CD4-positive, CD25-positive, alpha-beta regulatory T cell (primary cell): ENCODE results near the gene MAST2. TPM values are rescaled to one million over a fixed set of nuclear protein-coding genes. Genes with fewer than 3 reads are reported as not detected.

Experiments
- ATAC-seq, 2 donors: fragments of 150-1000 bp; cut with Tn5 transposase; one replicate each; pipeline ENCODE4 v1.10.0; 2021; ENCODE audit warnings: low read depth in 2 of 2, moderate number of reproducible peaks in 2 of 2, moderate library complexity in 1 of 2
- DNase-seq, 3 donors: peaks; one replicate each; pipeline versions ENCODE4 v3.0.0 to v3.0.0-alpha.2; 2012 to 2022; ENCODE audit warnings: mixed read lengths in 1 of 3
- H3K27ac ChIP-seq: one replicate; pipeline ENCODE4 v1.7.0; 2013; ENCODE audit warnings: mild to moderate bottlenecking, low read length; ENCODE audit not compliant: insufficient read depth, poor library complexity, severe bottlenecking
- H3K27me3 ChIP-seq: one replicate; pipeline ENCODE4 v1.7.0; 2013; ENCODE audit warnings: low read length; ENCODE audit not compliant: control insufficient read depth, insufficient read depth
- H3K36me3 ChIP-seq: one replicate; pipeline ENCODE4 v1.7.0; 2013; ENCODE audit warnings: mild to moderate bottlenecking, low read length, moderate library complexity; ENCODE audit not compliant: control insufficient read depth, insufficient read depth
- H3K4me1 ChIP-seq: 2 replicates; pipeline ENCODE4 v1.7.0; 2013; ENCODE audit warnings: mild to moderate bottlenecking, low read length; ENCODE audit not compliant: insufficient read depth, control insufficient read depth, poor library complexity, severe bottlenecking
- H3K4me3 ChIP-seq: one replicate; pipeline ENCODE4 v1.7.0; 2013; ENCODE audit warnings: low read depth, mild to moderate bottlenecking, low read length, moderate library complexity
- H3K9me3 ChIP-seq, 2 experiments: 1 replicate in 1 of 2; 2 replicates in 1 of 2; pipeline ENCODE4 v1.7.0; 2013; ENCODE audit warnings: low read length in 2 of 2, mild to moderate bottlenecking in 1 of 2, moderate library complexity in 1 of 2; ENCODE audit not compliant: control insufficient read depth in 2 of 2
- H3K27ac Mint-ChIP-seq, 3 donors: one replicate each; pipeline ENCODE4 v1.8.0; 2020 to 2022; ENCODE audit warnings: mild to moderate bottlenecking in 3 of 3, mixed read lengths in 3 of 3, moderate library complexity in 2 of 3
- H3K27me3 Mint-ChIP-seq: one replicate; pipeline ENCODE4 v1.8.0; 2022; ENCODE audit warnings: mild to moderate bottlenecking, mixed read lengths
- H3K36me3 Mint-ChIP-seq: one replicate; pipeline ENCODE4 v1.8.0; 2020; ENCODE audit warnings: mixed read lengths
- H3K4me1 Mint-ChIP-seq, 4 donors: one replicate each; pipeline ENCODE4 v1.8.0; 2020 to 2022; ENCODE audit warnings: mixed read lengths in 4 of 4, mild to moderate bottlenecking in 1 of 4
- H3K4me3 Mint-ChIP-seq, 4 donors: one replicate each; pipeline ENCODE4 v1.8.0; 2020 to 2022; ENCODE audit warnings: mild to moderate bottlenecking in 4 of 4, mixed read lengths in 4 of 4, moderate library complexity in 3 of 4
- H3K9me3 Mint-ChIP-seq, 7 donors: one replicate each; pipeline ENCODE4 v1.8.0; 2020 to 2022; ENCODE audit warnings: mixed read lengths in 7 of 7, mild to moderate bottlenecking in 3 of 7, moderate library complexity in 2 of 7
- polyA plus RNA-seq, 4 donors: library from polyadenylated mRNA; unstranded; fragments of 300-500 nt; fragmentation: Illumina TruSeq; gene quantifications; one replicate each; pipeline ENCODE4 v1.2.3, GENCODE V29; 2021
- total RNA-seq: library from RNA; stranded (reverse); gene quantifications from one replicate; pipeline ENCODE4 v1.2.3, GENCODE V29; 2022

Gene MAST2
- total and polyA plus RNA-seq, 5 donors from 2014 or later = 0.71 to 13.1 (median 1.8) TPM

DNA sequence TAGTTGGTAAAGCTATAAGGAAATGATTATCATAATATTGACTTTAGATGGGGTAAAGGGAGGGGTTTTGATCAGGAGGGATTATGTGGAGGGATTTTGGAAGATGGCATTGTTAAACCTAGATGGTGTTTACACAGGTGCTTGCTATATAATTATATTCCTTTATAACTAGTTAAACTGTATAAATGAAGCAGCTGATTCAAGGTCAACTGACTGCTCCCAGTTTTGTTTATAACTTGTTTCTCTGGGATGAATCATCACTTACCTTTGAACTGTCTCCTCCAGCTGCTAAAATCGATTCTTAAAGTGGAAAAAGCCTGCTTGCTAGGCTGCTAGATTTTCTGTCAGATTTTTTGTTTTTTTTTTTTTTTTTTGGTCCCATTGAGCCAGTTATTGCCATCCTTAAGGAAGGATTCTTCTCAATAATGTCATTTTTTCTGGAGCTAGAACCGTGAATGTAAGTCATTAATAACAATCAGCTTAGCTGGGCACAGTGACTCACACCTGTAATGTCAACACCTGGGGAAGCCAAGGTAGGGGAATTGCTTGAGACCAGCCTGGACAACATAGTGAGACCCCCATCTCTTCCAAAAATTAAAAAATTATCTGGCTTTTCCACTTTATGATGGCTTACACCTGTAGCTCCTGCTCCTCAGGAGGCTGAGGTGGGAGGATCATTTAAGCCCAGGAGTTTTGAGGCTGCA is 175.8 kb downstream of the MAST2 start:
- H3K4me1 Mint-ChIP-seq = no peaks in the 10 kb centered on the region
- H3K9me3 ChIP-seq = no peaks in the 10 kb centered on the region
- H3K27me3 ChIP-seq = no peaks in the 10 kb centered on the region
- DNase-seq (no peak), ATAC-seq (no peak)
- H3K4me3 ChIP-seq = no peak overlapping the region
- H3K27me3 Mint-ChIP-seq = no peaks in the 10 kb centered on the region
- H3K9me3 Mint-ChIP-seq = peaks cover 0 to 4% (median 0%) of the 10 kb centered on the region in 7 donors
- H3K4me3 Mint-ChIP-seq = no peak overlapping the region
- H3K36me3 ChIP-seq = no peaks in the 10 kb centered on the region
- no peak overlapping the region for H3K27ac Mint-ChIP-seq
- H3K36me3 Mint-ChIP-seq = peaks cover 4% of the 10 kb centered on the region
- H3K27ac ChIP-seq = no peak overlapping the region
- no peaks in the 10 kb centered on the region for H3K4me1 ChIP-seq

GRCh38 chr1:45979778-45980176 is 176.4 kb downstream of the MAST2 start:
- Histone ChIP-seq H3K9me3 (no peaks in the 10 kb centered on the region), H3K4me1 (no peaks in the 10 kb centered on the region), H3K4me3 (no peak overlapping the region), H3K27ac (no peak overlapping the region), H3K36me3 (no peaks in the 10 kb centered on the region), H3K27me3 (no peaks in the 10 kb centered on the region)
- Mint-ChIP-seq H3K27ac (no peak overlapping the region), H3K36me3 (peaks cover 4% of the 10 kb centered on the region), H3K4me3 (no peak overlapping the region), H3K9me3 (peaks cover 0 to 4% (median 0%) of the 10 kb centered on the region in 7 donors), H3K4me1 (no peaks in the 10 kb centered on the region), H3K27me3 (no peaks in the 10 kb centered on the region)
- DNase-seq (no peak), ATAC-seq (no peak)

- peaks cover 0 to 4% (median 0%) of the 10 kb centered on the region in 7 donors for H3K9me3 Mint-ChIP-seq
- no peak overlapping the region for H3K27ac Mint-ChIP-seq
- no peak for ATAC-seq
- no peaks in the 10 kb centered on the region for H3K27me3 ChIP-seq
- no peak overlapping the region for H3K4me3 Mint-ChIP-seq
- no peaks in the 10 kb centered on the region for H3K36me3 ChIP-seq
- DNase-seq = no peak
- H3K4me1 ChIP-seq = no peaks in the 10 kb centered on the region
- peaks cover 4% of the 10 kb centered on the region for H3K36me3 Mint-ChIP-seq
- no peaks in the 10 kb centered on the region for H3K27me3 Mint-ChIP-seq
- H3K4me1 Mint-ChIP-seq = no peaks in the 10 kb centered on the region
- H3K4me3 ChIP-seq = no peak overlapping the region
- no peaks in the 10 kb centered on the region for H3K9me3 ChIP-seq
- no peak overlapping the region for H3K27ac ChIP-seq
Observed at GRCh38 chr1:45982359-45982758, 178.9 kb downstream of the MAST2 start.

DNA sequence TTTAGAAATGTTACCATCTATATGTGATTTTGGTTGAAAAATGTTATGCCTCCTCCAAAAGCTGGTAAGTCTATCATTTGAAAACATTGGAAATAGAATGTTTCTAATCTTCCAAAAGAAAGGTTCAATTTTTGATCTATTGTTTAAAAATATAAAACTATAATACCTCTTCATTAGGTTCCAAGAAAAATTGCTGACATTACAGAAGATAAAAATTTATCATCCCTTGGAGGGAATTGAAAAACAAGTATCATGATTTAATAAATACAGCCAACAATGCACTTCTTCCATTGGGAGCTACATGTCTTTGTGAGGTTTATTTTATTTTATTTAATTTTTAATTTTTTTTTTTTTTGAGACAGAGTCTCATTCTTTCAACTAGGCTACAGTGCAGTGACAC is 180.6 kb downstream of the MAST2 start:
- Mint-ChIP-seq H3K27me3 (no peaks in the 10 kb centered on the region), H3K36me3 (peaks cover 4% of the 10 kb centered on the region), H3K4me3 (no peak overlapping the region), H3K4me1 (no peaks in the 10 kb centered on the region), H3K9me3 (peaks cover 0 to 4% (median 1%) of the 10 kb centered on the region in 7 donors), H3K27ac (no peak overlapping the region)
- Histone ChIP-seq H3K36me3 (no peaks in the 10 kb centered on the region), H3K4me1 (no peaks in the 10 kb centered on the region), H3K9me3 (no peaks in the 10 kb centered on the region), H3K4me3 (no peak overlapping the region), H3K27ac (no peak overlapping the region), H3K27me3 (no peaks in the 10 kb centered on the region)
- ATAC-seq = no peak
- no peak for DNase-seq

- Mint-ChIP-seq H3K36me3 (peaks cover 3% of the 10 kb centered on the region), H3K4me3 (no peak overlapping the region), H3K27ac (no peak overlapping the region), H3K9me3 (peaks cover 0 to 1% (median 0%) of the 10 kb centered on the region in 7 donors), H3K27me3 (no peaks in the 10 kb centered on the region), H3K4me1 (peaks cover 0 to 6% (median 2%) of the 10 kb centered on the region in 4 donors)
- H3K4me1 ChIP-seq = no peaks in the 10 kb centered on the region
- ATAC-seq = no peak
- H3K36me3 ChIP-seq = no peaks in the 10 kb centered on the region
- H3K4me3 ChIP-seq = no peak overlapping the region
- no peak for DNase-seq
- no peak overlapping the region for H3K27ac ChIP-seq
- H3K9me3 ChIP-seq = no peaks in the 10 kb centered on the region
- H3K27me3 ChIP-seq = no peaks in the 10 kb centered on the region
Observed at GRCh38 chr1:45987204-45987603, 183.8 kb downstream of the MAST2 start.

DNA sequence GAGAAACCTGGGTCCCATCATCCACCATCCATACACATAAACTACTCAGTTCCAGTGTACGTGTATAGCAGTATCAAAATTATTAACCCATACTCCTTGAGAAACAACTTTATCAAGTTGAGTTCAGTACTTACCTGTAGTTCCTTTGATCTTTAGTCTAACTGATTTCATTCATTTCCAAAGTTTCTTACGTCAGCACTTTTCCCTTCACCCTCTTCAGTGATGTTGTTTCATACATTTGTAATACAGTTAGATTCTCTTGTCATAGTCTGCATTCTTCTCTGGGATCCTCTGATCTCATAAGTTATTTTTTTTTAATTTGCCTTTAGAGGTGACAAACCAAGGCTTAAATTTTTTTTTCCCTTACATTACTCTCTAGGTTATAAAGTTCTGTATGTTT is 185.8 kb downstream of the MAST2 start:
- Mint-ChIP-seq H3K4me1 (peaks cover 0 to 6% (median 2%) of the 10 kb centered on the region in 4 donors), H3K4me3 (no peak overlapping the region), H3K27ac (no peak overlapping the region), H3K36me3 (peaks cover 3% of the 10 kb centered on the region), H3K27me3 (no peaks in the 10 kb centered on the region), H3K9me3 (peaks cover 0 to 1% (median 0%) of the 10 kb centered on the region in 7 donors)
- Histone ChIP-seq H3K4me3 (no peak overlapping the region), H3K27me3 (no peaks in the 10 kb centered on the region), H3K27ac (no peak overlapping the region), H3K9me3 (no peaks in the 10 kb centered on the region), H3K36me3 (no peaks in the 10 kb centered on the region), H3K4me1 (no peaks in the 10 kb centered on the region)
- DNase-seq (no peak), ATAC-seq (no peak)

DNA sequence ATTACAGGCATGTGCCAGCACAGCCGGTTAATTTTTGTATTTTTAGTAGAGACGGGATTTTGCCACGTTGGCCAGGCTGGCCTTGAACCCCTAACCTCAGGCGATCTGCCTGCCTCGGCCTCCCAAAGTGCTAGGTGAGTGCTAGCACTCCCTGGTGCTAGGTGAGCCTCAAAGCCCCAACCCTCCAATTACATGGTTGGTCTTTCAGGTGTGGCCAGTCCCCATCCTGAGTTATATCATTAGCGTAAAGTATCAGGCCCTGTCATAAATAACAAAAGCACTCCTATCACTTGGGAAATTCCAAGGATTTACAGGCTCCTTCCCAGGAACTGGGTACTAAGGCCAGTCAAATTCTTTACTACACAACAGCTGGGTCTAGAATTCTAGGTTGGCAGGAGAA is 191.0 kb downstream of the MAST2 start:
- H3K36me3 Mint-ChIP-seq = peaks cover 4% of the 10 kb centered on the region
- H3K9me3 Mint-ChIP-seq = no peaks in the 10 kb centered on the region

GRCh38 chr1:45995298-45995697 is 191.9 kb downstream of the MAST2 start:
- ATAC-seq = no peak
- Mint-ChIP-seq H3K4me1 (peaks cover 0 to 8% (median 3%) of the 10 kb centered on the region in 4 donors), H3K36me3 (peaks cover 9% of the 10 kb centered on the region), H3K27me3 (no peaks in the 10 kb centered on the region), H3K9me3 (no peaks in the 10 kb centered on the region), H3K27ac (peak overlapping the region in 1 of 3 donors; percentile 15), H3K4me3 (no peak overlapping the region)
- H3K27ac ChIP-seq = no peak overlapping the region
- no peaks in the 10 kb centered on the region for H3K4me1 ChIP-seq
- no peaks in the 10 kb centered on the region for H3K27me3 ChIP-seq
- no peaks in the 10 kb centered on the region for H3K9me3 ChIP-seq
- no peak overlapping the region for H3K4me3 ChIP-seq
- no peaks in the 10 kb centered on the region for H3K36me3 ChIP-seq
- no peak for DNase-seq

More for the DNA sequence above, 191.0 kb downstream of the MAST2 start:
- H3K27me3 Mint-ChIP-seq = no peaks in the 10 kb centered on the region
- H3K4me3 ChIP-seq = no peak overlapping the region
- no peaks in the 10 kb centered on the region for H3K27me3 ChIP-seq
- no peaks in the 10 kb centered on the region for H3K36me3 ChIP-seq
- H3K4me1 ChIP-seq = no peaks in the 10 kb centered on the region
- ATAC-seq = no peak
- H3K27ac Mint-ChIP-seq = no peak overlapping the region
- H3K4me1 Mint-ChIP-seq = peaks cover 0 to 6% (median 2%) of the 10 kb centered on the region in 4 donors
- H3K27ac ChIP-seq = no peak overlapping the region
- no peak overlapping the region for H3K4me3 Mint-ChIP-seq
- no peaks in the 10 kb centered on the region for H3K9me3 ChIP-seq
- no peak for DNase-seq
